ENCODE results near the gene SRD5A1.

DNA sequence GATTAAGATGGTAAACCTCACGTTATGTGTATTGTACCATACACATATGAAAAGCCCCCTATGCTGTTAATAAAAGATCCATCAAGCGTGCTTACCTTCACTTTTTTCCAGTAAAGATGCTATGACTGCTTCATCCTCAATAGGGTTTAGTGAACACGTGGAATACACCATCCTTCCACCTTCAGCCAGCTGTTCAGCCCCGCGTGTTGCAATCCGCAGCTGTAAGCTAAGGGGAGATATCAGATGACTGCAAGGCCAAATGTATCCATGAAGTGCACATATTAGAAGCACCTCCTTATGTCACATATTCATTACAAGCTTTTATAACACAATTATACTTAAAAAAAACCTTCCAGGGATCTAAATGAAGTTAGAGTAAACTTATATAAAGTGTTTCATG, 16.6 kb upstream of the SRD5A1 start:
- TF ChIP-seq CTCF (IDR thresholded peaks at IDR 0.05; ENCODE audit: low read length): no peak
- TF ChIP-seq EZH2phosphoT487 (IDR thresholded peaks at IDR 0.05; ENCODE audit: low read length): no peak
- no peak for TF ChIP-seq EZH2 (optimal IDR thresholded peaks at IDR 0.05; ENCODE audit: low read depth, low read length)

Measured in MM.1S (cell line).